ENCODE results near the gene NAB2.
A peak's percentile ranks its signal among the peaks of the same experiment; 100 is the strongest.
"Not testable (repeated sequence)": the region's sequence is repeated elsewhere in the genome, so short reads cannot be mapped to it uniquely, and the experiment has no call there.

The NAB2 gene

GRCh38 chr12:57069523-57069922 lies 19.4 kb upstream of the NAB2 start:
- DNase-seq, result peak; percentile 57

- DNase-seq, result no peak
Observed at GRCh38 chr12:57072661-57073060, 16.3 kb upstream of the NAB2 start.

- not testable (repeated sequence) for DNase-seq
Observed at GRCh38 chr12:57073566-57074450, 15.1 kb upstream of the NAB2 start.

GRCh38 chr12:57078519-57079404 lies 10.2 kb upstream of the NAB2 start, which contains the start of gene NEMP1:
TSS of gene NEMP1 (minus strand) at chr12:57078791. CDS start at chr12:57078745, 46 bp downstream.
- peak; percentile 95 for DNase-seq

GRCh38 chr12:57079821-57080220 lies 9.1 kb upstream of the NAB2 start:
- DNase-seq, result no peak

GRCh38 chr12:57080855-57081254 lies 8.1 kb upstream of the NAB2 start:
- DNase-seq, result no peak

- no peak for DNase-seq
Observed at GRCh38 chr12:57085999-57086492, 2.9 kb upstream of the NAB2 start.

- peak; percentile 42 for DNase-seq
Observed at GRCh38 chr12:57086493-57087009, 2.4 kb upstream of the NAB2 start.

- peak; percentile 88 for DNase-seq
Observed at GRCh38 chr12:57087010-57087690, 1.8 kb upstream of the NAB2 start.

- peak; percentile 72 for DNase-seq
Observed at GRCh38 chr12:57087691-57088353, 1.1 kb upstream of the NAB2 start.

GRCh38 chr12:57089271-57090245 lies 644 bp downstream of the NAB2 start:
- peak; percentile 40 for DNase-seq

GRCh38 chr12:57090490-57090889 lies 1.6 kb downstream of the NAB2 start:
- DNase-seq, result no peak

GRCh38 chr12:57090924-57091637 lies 2.2 kb downstream of the NAB2 start:
- DNase-seq, result no peak

GRCh38 chr12:57091638-57092528 lies 3.0 kb downstream of the NAB2 start:
- no peak for DNase-seq

- DNase-seq, result no peak
Observed at GRCh38 chr12:57092529-57092862, 3.6 kb downstream of the NAB2 start.

- DNase-seq, result no peak
Observed at GRCh38 chr12:57092876-57093414, 4.0 kb downstream of the NAB2 start.

- peak; percentile 58 for DNase-seq
Observed at GRCh38 chr12:57093415-57094207, 4.7 kb downstream of the NAB2 start.
